CD4-positive, alpha-beta T cell (primary cell): ENCODE measurements around the gene MYL12B. TPM values are rescaled to one million over a fixed set of nuclear protein-coding genes. Genes with fewer than 3 reads are reported as not detected.

Source experiments
- ATAC-seq: fragments of 200-7000 bp; cut with Tn5 transposase; one replicate; pipeline ENCODE4 v1.10.0; 2022; ENCODE audit warnings: mild to moderate bottlenecking; ENCODE audit not compliant: poor library complexity
- CTCF ChIA-PET: fragments of 350-600 bp; sonication (Branson Sonifier 250); formaldehyde crosslinking; loops from one replicate; lab custom pipeline; 2021; ENCODE audit warnings: antibody characterized with exemption, inconsistent platforms; lab: Charles Lee
- POLR2A ChIA-PET: fragments of 350-600 bp; sonication (Branson Sonifier 250); formaldehyde crosslinking; loops from one replicate; lab custom pipeline; 2021; ENCODE audit warnings: antibody characterized with exemption, inconsistent platforms; lab: Charles Lee
- DNase-seq, 14 experiments: peaks; one replicate each; pipeline ENCODE4 v3.0.0-alpha.2; 2013 to 2020; ENCODE audit warnings: mixed read lengths in 2 of 14
- H3K27ac ChIP-seq, 2 donors: one replicate each; pipeline versions ENCODE4 v1.5.1 to v1.7.0; 2013; ENCODE audit warnings: low read length in 2 of 2, low read depth in 1 of 2, mild to moderate bottlenecking in 1 of 2
- H3K27me3 ChIP-seq, 2 experiments: 1 replicate in 1 of 2; 2 replicates in 1 of 2; pipeline versions ENCODE4 v1.6.1 to v1.7.0; 2013; ENCODE audit warnings: low read length in 2 of 2, control low read depth in 1 of 2, mild to moderate bottlenecking in 1 of 2, moderate library complexity in 1 of 2; ENCODE audit not compliant: insufficient read depth in 2 of 2, control insufficient read depth in 1 of 2
- H3K36me3 ChIP-seq: one replicate; pipeline ENCODE4 v1.6.1; 2013; ENCODE audit warnings: low read length, control low read depth; ENCODE audit not compliant: insufficient read depth
- H3K4me1 ChIP-seq: one replicate; pipeline ENCODE4 v1.6.1; 2013; ENCODE audit warnings: low read length, control low read depth; ENCODE audit not compliant: insufficient read depth
- H3K4me3 ChIP-seq: one replicate; pipeline ENCODE4 v1.5.1; 2013; ENCODE audit warnings: mild to moderate bottlenecking, low read length, moderate library complexity
- H3K9me3 ChIP-seq, 2 experiments: 1 replicate in 1 of 2; 2 replicates in 1 of 2; pipeline versions ENCODE4 v1.6.1 to v1.7.0; 2013; ENCODE audit warnings: low read length in 2 of 2, mild to moderate bottlenecking in 2 of 2, control low read depth in 1 of 2, moderate library complexity in 1 of 2; ENCODE audit not compliant: control insufficient read depth in 1 of 2, insufficient read depth in 1 of 2
- H3K27ac Mint-ChIP-seq: one replicate; pipeline ENCODE4 v1.8.0; 2020; ENCODE audit warnings: mixed read lengths
- H3K27me3 Mint-ChIP-seq: one replicate; pipeline ENCODE4 v1.8.0; 2021; ENCODE audit warnings: mixed read lengths
- H3K36me3 Mint-ChIP-seq: one replicate; pipeline ENCODE4 v1.8.0; 2021; ENCODE audit warnings: low read depth, mixed read lengths
- H3K4me1 Mint-ChIP-seq: one replicate; pipeline ENCODE4 v1.8.0; 2021; ENCODE audit warnings: low read depth, mixed read lengths
- H3K4me3 Mint-ChIP-seq: one replicate; pipeline ENCODE4 v1.8.0; 2020; ENCODE audit warnings: mild to moderate bottlenecking, mixed read lengths
- H3K9me3 Mint-ChIP-seq: one replicate; pipeline ENCODE4 v1.8.0; 2020; ENCODE audit warnings: mixed read lengths
- CTCF ChIP-seq: fragments of 200-600 bp; IDR thresholded peaks from one replicate; pipeline ENCODE4 v1.8.0; 2022; ENCODE audit warnings: antibody characterized with exemption, mild to moderate bottlenecking
- intact Hi-C, 2 experiments: fragments of 100-400 bp; cut with DNase I in 1 of 2; cut with micrococcal nuclease in 1 of 2; formaldehyde crosslinking; loops; one replicate each; pipeline versions ENCODE4 v1.15.1 to v1.9.0; 2023 to 2025; cut with DNase I, micrococcal nuclease
- total RNA-seq, 174 experiments: library from RNA in 2 of 174; stranded (reverse) in 2 of 174; gene quantifications; one replicate each; pipeline ENCODE4 v1.2.3 and lab custom pipeline; 2021 to 2026

MYL12B gene
- total RNA-seq, 2 experiments from 2014 or later: 128 to 133 TPM

GRCh38 chr18:3214855-3215637, 46.9 kb upstream of the MYL12B start:
- ChIA-PET POLR2A (no interaction called here), CTCF (no interaction called here)
- H3K27me3 Mint-ChIP-seq: no peaks in the 10 kb centered on the region
- Histone ChIP-seq H3K36me3 (no peaks in the 10 kb centered on the region), H3K4me3 (no peak overlapping the region), H3K27me3 (no peaks in the 10 kb centered on the region), H3K9me3 (no peaks in the 10 kb centered on the region), H3K4me1 (peaks cover 3% of the 10 kb centered on the region), H3K27ac (no peak overlapping the region)
- H3K9me3 Mint-ChIP-seq: no peaks in the 10 kb centered on the region
- ATAC-seq (no peak), DNase-seq (no peak)
- peaks cover 13% of the 10 kb centered on the region for H3K4me1 Mint-ChIP-seq
- intact Hi-C loops: no loop called here
- TF ChIP-seq CTCF: no peak
- H3K4me3 Mint-ChIP-seq: no peak overlapping the region
- no peaks in the 10 kb centered on the region for H3K36me3 Mint-ChIP-seq
- H3K27ac Mint-ChIP-seq: no peak overlapping the region

GRCh38 chr18:3216987-3217386, 44.9 kb upstream of the MYL12B start:
- no peak for ATAC-seq
- ChIA-PET POLR2A (no interaction called here), CTCF (interaction anchor here (0.6 kb wide), 1 partner anchor 12 kb away, joined by 3 read pairs; no protein-coding TSS in a partner anchor)
- Mint-ChIP-seq H3K4me3 (no peak overlapping the region), H3K4me1 (peaks cover 13% of the 10 kb centered on the region), H3K27me3 (no peaks in the 10 kb centered on the region), H3K27ac (no peak overlapping the region), H3K36me3 (no peaks in the 10 kb centered on the region), H3K9me3 (no peaks in the 10 kb centered on the region)
- Histone ChIP-seq H3K9me3 (no peaks in the 10 kb centered on the region), H3K4me3 (no peak overlapping the region), H3K27me3 (no peaks in the 10 kb centered on the region), H3K27ac (no peak overlapping the region), H3K4me1 (peaks cover 3% of the 10 kb centered on the region), H3K36me3 (no peaks in the 10 kb centered on the region)
- no peak for DNase-seq
- intact Hi-C loops: no loop called here
- no peak for TF ChIP-seq CTCF

GRCh38 chr18:3217948-3218647, 43.8 kb upstream of the MYL12B start:
- H3K4me3 Mint-ChIP-seq: no peak overlapping the region
- Histone ChIP-seq H3K36me3 (no peaks in the 10 kb centered on the region), H3K4me3 (no peak overlapping the region), H3K9me3 (no peaks in the 10 kb centered on the region), H3K27ac (no peak overlapping the region), H3K4me1 (no peaks in the 10 kb centered on the region), H3K27me3 (no peaks in the 10 kb centered on the region)
- intact Hi-C loops: no loop called here
- ChIA-PET CTCF (interaction anchor here (1.5 kb wide), 1 partner anchor 28 kb away, joined by 4 read pairs; no protein-coding TSS in a partner anchor), POLR2A (no interaction called here)
- H3K36me3 Mint-ChIP-seq: no peaks in the 10 kb centered on the region
- peaks cover 8% of the 10 kb centered on the region for H3K4me1 Mint-ChIP-seq
- ATAC-seq (no peak), DNase-seq (no peak)
- TF ChIP-seq CTCF: no peak
- H3K9me3 Mint-ChIP-seq: no peaks in the 10 kb centered on the region
- H3K27me3 Mint-ChIP-seq: no peaks in the 10 kb centered on the region
- no peak overlapping the region for H3K27ac Mint-ChIP-seq
